ENCODE data around the gene FNDC8.

GRCh38 chr17:35082073-35082657 lies 39.2 kb upstream of the FNDC8 start:
- TF ChIP-seq YY1 (IDR thresholded peaks at IDR 0.05; ENCODE audit: insufficient read depth, insufficient read length), result no peak
- TF ChIP-seq SUZ12 (IDR thresholded peaks at IDR 0.05; ENCODE audit: extremely low read depth, insufficient read depth, insufficient read length), result no peak
- TF ChIP-seq ZNF274 (IDR thresholded peaks at IDR 0.05; ENCODE audit: low read depth, low read length), result no peak
